IPS DF 6.9 (cell line): Measurements from ENCODE around the gene ASCC1.

Experiments
- DNase-seq: peaks from one replicate; pipeline ENCODE4 v3.0.0-alpha.2; 2013; ENCODE audit warnings: low read depth, low spot score
- H3K27ac ChIP-seq: one replicate; pipeline ENCODE4 v1.5.1; 2013; ENCODE audit warnings: low read length, control low read depth
- H3K27me3 ChIP-seq: 2 replicates; pipeline ENCODE4 v1.6.1; 2013; ENCODE audit warnings: mild to moderate bottlenecking, low read length; ENCODE audit not compliant: control insufficient read depth, insufficient read depth
- H3K36me3 ChIP-seq: 2 replicates; pipeline ENCODE4 v1.6.1; 2013; ENCODE audit warnings: low read length; ENCODE audit not compliant: control insufficient read depth, insufficient read depth
- H3K4me1 ChIP-seq: 2 replicates; pipeline ENCODE4 v1.6.1; 2013; ENCODE audit warnings: low read length; ENCODE audit not compliant: control insufficient read depth, insufficient read depth
- H3K4me3 ChIP-seq: 2 replicates; pipeline ENCODE4 v1.5.1; 2013; ENCODE audit warnings: mild to moderate bottlenecking, low read length
- H3K9me3 ChIP-seq: 2 replicates; pipeline ENCODE4 v1.6.1; 2013; ENCODE audit warnings: low read length, inconsistent platforms; ENCODE audit not compliant: control insufficient read depth, insufficient read depth
- WGBS: extraction: QIAGEN DNeasy Blood & Tissue Kit; methylation state at CpG from one replicate; pipeline ENCODE4 v1.1.7; 2013; ENCODE audit warnings: mixed read lengths, missing lambda C conversion rate; ENCODE audit not compliant: insufficient read length, insufficient coverage; 5-methylcytosine and 5-hydroxymethylcytosine counted together

The ASCC1 gene

GRCh38 chr10:72248468-72249151 is 32.5 kb upstream of the ASCC1 start:
- no peaks in the 10 kb centered on the region for H3K27me3 ChIP-seq
- no peaks in the 10 kb centered on the region for H3K9me3 ChIP-seq
- WGBS = no CpG with 5 or more reads among the region's 10 CpGs
- H3K27ac ChIP-seq = no peak overlapping the region
- no peaks in the 10 kb centered on the region for H3K36me3 ChIP-seq
- DNase-seq = no peak
- peaks cover 6% of the 10 kb centered on the region; the same call in 1 of the 2 replicates for H3K4me1 ChIP-seq
- H3K4me3 ChIP-seq = no peak overlapping the region

GRCh38 chr10:72245949-72246525 is 30.0 kb upstream of the ASCC1 start:
- Histone ChIP-seq H3K4me1 (peaks cover 6% of the 10 kb centered on the region; the same call in 1 of the 2 replicates), H3K4me3 (no peak overlapping the region), H3K27ac (no peak overlapping the region), H3K36me3 (no peaks in the 10 kb centered on the region), H3K27me3 (no peaks in the 10 kb centered on the region), H3K9me3 (no peaks in the 10 kb centered on the region)
- WGBS = no CpG with 5 or more reads among the region's 3 CpGs
- DNase-seq = no peak

- WGBS = no CpG with 5 or more reads among the region's 5 CpGs
- H3K4me1 ChIP-seq = peaks cover 6% of the 10 kb centered on the region; the same call in 1 of the 2 replicates
These were observed 28.5 kb upstream of the ASCC1 start for GRCh38 chr10:72244573-72245038.

GRCh38 chr10:72243822-72244437 is 27.9 kb upstream of the ASCC1 start:
- Histone ChIP-seq H3K36me3 (no peaks in the 10 kb centered on the region), H3K9me3 (no peaks in the 10 kb centered on the region), H3K27ac (no peak overlapping the region), H3K27me3 (no peaks in the 10 kb centered on the region), H3K4me1 (peaks cover 5% of the 10 kb centered on the region; the same call in 1 of the 2 replicates), H3K4me3 (no peak overlapping the region)
- no CpG with 5 or more reads among the region's 11 CpGs for WGBS
- no peak for DNase-seq

More at GRCh38 chr10:72244573-72245038, 28.5 kb upstream of the ASCC1 start:
- Histone ChIP-seq H3K27ac (no peak overlapping the region), H3K9me3 (no peaks in the 10 kb centered on the region), H3K36me3 (no peaks in the 10 kb centered on the region), H3K4me3 (no peak overlapping the region), H3K27me3 (no peaks in the 10 kb centered on the region)
- no peak for DNase-seq

- H3K36me3 ChIP-seq = no peaks in the 10 kb centered on the region
- WGBS = no CpG with 5 or more reads among the region's 4 CpGs
- no peaks in the 10 kb centered on the region for H3K27me3 ChIP-seq
- H3K9me3 ChIP-seq = no peaks in the 10 kb centered on the region
- H3K4me1 ChIP-seq = no peaks in the 10 kb centered on the region
- DNase-seq = no peak
- H3K4me3 ChIP-seq = no peak overlapping the region
- no peak overlapping the region for H3K27ac ChIP-seq
These were observed 26.6 kb upstream of the ASCC1 start for GRCh38 chr10:72242675-72243074.

- Histone ChIP-seq H3K9me3 (no peaks in the 10 kb centered on the region), H3K27ac (no peak overlapping the region), H3K4me1 (no peaks in the 10 kb centered on the region), H3K36me3 (no peaks in the 10 kb centered on the region), H3K4me3 (no peak overlapping the region), H3K27me3 (no peaks in the 10 kb centered on the region)
- DNase-seq = no peak
- WGBS = no CpG with 5 or more reads among the region's 8 CpGs
These were observed 25.7 kb upstream of the ASCC1 start for GRCh38 chr10:72241691-72242252.

GRCh38 chr10:72240371-72240770 is 24.3 kb upstream of the ASCC1 start:
- H3K27ac ChIP-seq = no peak overlapping the region
- DNase-seq = no peak
- no peaks in the 10 kb centered on the region for H3K4me1 ChIP-seq
- no CpG with 5 or more reads among the region's 7 CpGs for WGBS
- H3K36me3 ChIP-seq = no peaks in the 10 kb centered on the region
- no peaks in the 10 kb centered on the region for H3K9me3 ChIP-seq
- H3K4me3 ChIP-seq = no peak overlapping the region
- no peaks in the 10 kb centered on the region for H3K27me3 ChIP-seq

- H3K27ac ChIP-seq = no peak overlapping the region
- no peak for DNase-seq
- no peak overlapping the region for H3K4me3 ChIP-seq
- no peaks in the 10 kb centered on the region for H3K4me1 ChIP-seq
- no peaks in the 10 kb centered on the region for H3K9me3 ChIP-seq
- H3K27me3 ChIP-seq = no peaks in the 10 kb centered on the region
- peaks cover 2% of the 10 kb centered on the region; the same call in 1 of the 2 replicates for H3K36me3 ChIP-seq
- no CpG with 5 or more reads among the region's 1 CpG for WGBS
These were observed 23.3 kb upstream of the ASCC1 start for GRCh38 chr10:72239409-72239808.

GRCh38 chr10:72238392-72239175 is 22.5 kb upstream of the ASCC1 start:
- H3K27me3 ChIP-seq = no peaks in the 10 kb centered on the region
- no peaks in the 10 kb centered on the region for H3K9me3 ChIP-seq
- no peak overlapping the region for H3K4me3 ChIP-seq
- no peak overlapping the region for H3K27ac ChIP-seq
- no peaks in the 10 kb centered on the region for H3K4me1 ChIP-seq
- no CpG with 5 or more reads among the region's 13 CpGs for WGBS
- no peak for DNase-seq
- peaks cover 4% of the 10 kb centered on the region; the same call in 1 of the 2 replicates for H3K36me3 ChIP-seq
